HG03520 (cell line): ENCODE data around the gene TMEM53.
"Not testable (repeated sequence)": the region's sequence is repeated elsewhere in the genome, so short reads cannot be mapped to it uniquely, and the experiment has no call there.

ENCODE experiments used
- ATAC-seq: cut with Tn5 transposase; IDR thresholded peaks from one replicate; pipeline ENCODE4 v1.9.1; 2021; ENCODE audit warnings: mild to moderate bottlenecking, moderate library complexity; ENCODE audit not compliant: unreplicated experiment

Gene TMEM53

GRCh38 chr1:44674113-44675000, at the start of gene TMEM53, which contains the start of gene ARMH1:
Gene TMEM53, minus strand, starts transcription at chr1:44674481. Its CDS starts 90 bp downstream, at chr1:44674391.
Gene ARMH1, plus strand, starts transcription at chr1:44674714. Its CDS starts 14,984 bp downstream, at chr1:44689698.
- ATAC-seq = peak; percentile 91

DNA sequence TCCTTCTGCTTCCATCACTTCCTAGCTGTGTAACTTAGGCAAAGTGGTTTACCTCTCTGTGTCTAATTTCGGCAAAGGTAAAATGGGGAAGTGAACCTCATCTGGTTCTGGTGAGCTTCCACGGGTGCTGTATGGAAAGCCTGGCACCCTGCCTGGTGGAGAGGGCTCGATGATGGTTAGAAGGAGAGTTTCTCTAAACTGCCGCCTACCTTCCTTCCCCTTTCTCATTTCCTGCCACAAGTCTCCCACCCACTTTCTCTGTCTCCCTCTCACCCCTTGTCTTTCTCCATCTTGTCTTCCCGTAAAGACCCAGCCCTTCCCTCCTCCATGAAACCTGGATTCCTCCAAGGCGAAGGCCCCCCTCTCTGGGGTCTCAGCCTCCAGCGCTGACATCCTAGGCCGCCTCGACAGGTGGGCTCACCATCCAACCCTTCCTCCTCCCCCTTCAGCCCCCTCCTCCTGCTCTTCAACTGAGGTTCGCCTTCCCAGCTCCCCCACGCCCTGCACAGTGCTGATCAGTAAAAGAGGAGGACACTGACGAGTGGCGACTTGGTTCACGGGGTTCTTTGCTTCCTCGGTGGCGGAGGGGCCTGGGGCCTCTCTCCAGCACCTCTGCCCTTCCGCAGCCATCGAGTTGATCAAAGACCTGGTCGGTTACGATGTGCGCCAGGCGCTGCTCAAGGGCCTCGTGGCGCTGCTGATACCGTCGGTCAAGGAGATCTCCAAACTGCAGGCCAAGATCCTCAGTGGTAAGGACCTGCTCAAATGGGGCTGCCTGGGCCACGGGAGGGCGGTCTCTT, 49.4 kb upstream of the TMEM53 start:
- ATAC-seq = no peak

DNA sequence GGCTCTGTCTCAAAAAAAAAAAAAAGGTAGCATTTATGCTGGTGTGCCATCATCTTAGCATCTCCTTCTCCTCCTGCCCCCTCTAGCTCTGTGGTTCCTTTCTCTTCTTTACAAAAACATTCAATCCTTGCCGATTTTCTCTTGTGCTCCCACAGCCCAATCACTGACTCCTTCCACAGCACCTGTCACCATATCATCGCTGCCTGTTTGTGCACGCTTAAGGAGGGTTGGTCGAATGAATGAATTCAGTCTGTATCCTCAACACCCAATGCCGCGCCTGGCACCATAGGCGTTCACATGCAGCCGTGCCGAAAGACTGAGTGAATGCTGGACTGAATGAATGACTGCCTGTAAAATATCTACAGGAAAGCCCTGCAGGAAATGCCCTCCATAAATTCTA, 48.8 kb upstream of the TMEM53 start:
- ATAC-seq = no peak

DNA sequence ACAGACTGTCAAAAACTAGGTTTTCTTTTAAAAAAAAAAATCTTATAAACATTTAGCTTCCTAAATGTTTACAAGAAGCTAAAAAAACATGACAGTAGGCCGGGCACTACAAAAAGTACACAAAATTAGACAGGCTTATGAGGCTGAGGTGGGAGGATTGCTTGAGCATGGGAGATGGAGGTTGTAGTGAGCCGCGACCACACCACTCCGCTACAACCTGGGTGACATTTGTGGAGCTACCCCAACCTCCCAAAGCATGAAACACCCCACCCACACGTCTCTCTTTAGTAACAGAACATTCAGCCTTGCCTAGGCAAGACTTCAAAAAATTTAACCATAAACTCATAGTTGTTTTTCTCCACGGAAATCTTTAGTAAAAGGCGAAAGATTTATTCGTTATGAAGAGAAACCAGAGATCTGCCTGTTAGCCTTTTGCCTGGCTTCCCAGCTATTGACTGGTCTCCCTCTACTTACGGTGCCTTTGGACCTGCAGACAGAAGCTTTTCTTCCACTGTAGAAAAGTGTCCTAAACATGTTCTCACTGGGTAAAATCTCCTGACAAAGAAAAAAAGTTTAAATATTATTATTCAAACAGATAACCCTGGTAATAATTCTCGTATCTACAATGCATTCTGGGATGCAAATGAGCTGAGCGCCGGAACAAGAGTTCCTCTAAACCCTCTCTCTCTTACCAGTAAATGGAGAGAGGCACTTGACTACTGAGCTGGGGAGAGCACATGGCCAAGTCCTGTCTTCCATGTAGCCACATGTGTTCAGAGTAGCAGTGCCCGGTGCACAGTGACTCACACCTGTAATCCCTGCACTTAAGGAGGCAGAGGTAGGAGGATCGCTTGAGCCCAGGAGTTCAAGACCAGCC, 47.4 kb upstream of the TMEM53 start:
- ATAC-seq = peak; percentile 60

GRCh38 chr1:44720281-44720680, 46.0 kb upstream of the TMEM53 start:
- ATAC-seq = no peak

GRCh38 chr1:44719318-44719717, 45.0 kb upstream of the TMEM53 start:
- no peak for ATAC-seq

GRCh38 chr1:44718091-44718490, 43.8 kb upstream of the TMEM53 start:
- ATAC-seq = no peak

DNA sequence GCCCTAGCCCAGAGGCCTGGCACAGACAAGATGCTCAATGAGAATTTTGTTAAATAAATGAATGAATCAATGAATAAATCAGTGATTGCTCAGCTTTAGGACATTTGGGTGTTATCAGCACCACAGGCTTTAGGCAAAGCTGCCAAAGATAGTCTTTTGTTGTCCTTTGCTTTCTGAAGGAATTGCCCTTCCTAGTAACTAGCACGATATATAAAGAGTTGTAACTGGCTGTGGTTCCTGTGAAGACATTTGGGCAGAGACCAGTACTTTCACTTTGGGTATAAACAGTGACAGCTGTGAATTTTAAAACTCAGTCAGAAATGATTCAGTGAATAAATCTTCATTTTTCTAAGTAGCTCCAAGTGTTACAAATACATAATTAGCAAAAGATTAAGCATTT, 43.4 kb upstream of the TMEM53 start:
- no peak for ATAC-seq

DNA sequence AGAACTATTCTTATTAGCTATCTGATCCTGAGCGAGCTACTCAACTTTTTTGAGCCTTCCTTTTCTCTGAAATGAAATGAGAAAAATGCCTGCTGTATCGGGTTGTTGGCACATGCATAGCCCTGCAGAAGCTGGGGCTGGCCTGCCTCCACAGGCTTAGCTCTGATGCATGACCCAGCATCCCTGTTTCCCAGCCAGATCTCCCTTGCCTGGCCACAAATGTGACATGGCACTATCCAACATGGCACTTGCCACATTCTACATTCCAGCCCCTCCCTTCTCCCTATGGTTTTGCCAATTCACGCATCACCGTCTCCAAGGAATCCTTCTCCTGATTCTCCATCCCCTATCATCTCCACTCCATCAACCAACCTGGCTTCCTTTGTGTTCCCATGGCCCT, 42.9 kb upstream of the TMEM53 start:
- no peak for ATAC-seq

DNA sequence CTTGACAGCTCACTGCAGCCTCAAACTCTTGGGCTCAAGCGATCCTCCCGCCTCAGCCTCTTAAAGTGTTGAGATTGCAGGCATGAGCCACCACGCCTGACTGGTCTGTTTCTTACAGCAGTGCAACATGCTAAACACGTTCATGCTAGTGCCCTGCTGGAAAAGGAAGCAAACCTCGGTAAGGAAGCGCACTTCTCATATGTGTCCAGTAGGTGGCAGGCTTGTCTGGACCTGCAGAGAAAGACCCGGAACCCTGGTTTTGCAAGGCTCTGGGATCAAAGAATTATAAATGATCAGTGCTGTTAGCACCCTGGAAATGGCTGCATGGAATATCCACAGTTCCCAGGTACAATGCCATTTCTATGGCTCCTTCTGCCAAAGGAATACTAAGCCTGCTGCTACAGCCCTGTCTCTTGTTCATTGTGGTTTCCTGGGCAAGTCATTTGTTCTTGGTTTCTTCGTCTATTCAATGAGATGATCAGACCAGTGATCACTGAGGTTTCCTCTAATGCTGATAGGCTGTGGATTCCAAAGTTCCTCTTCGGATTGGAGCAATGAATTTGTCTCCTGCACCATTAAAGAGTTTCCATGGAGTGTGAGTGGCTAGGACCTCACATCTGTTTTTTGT, 40.8 kb upstream of the TMEM53 start:
- ATAC-seq = no peak

DNA sequence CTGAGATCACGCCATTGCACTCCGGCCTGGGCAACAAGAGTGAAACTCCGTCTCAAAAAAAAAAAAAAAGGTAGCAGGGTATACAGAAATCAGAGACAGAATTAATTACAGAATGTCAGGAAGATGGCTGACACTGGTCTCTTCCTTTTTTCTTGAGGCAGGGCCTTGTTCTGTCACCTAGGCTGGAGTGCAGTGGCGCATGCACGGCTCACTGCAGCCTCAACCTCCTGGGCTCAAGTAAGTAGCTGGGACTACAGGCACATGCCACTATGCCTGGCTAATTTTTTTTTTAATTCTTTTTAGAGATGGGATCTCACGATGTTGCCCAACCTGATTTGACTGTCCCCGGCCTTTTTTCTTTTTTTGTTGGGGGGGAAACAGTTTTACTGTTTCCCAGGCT, 40.3 kb upstream of the TMEM53 start:
- ATAC-seq = no peak

DNA sequence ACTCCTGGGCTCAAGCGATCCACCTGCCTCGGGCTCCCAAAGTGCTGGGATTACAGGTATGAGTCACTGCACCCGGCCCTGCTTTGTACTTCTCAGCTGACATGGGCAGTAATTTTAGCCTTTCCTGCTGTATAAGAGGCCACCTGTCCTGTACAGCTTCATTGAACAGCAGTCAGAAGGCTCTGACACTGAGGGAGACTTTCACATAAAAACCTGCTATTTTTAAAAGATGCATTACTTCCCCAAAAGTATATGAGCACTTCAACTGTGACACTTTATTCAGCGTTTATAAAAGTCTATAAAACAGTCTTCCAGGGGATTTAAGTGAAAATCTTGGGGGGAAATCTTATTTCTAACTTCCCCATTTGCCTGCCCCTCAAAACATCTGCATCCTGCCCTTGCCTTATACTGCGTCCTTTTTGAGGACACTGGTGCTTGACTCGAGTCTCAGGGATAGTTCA, 39.1 kb upstream of the TMEM53 start:
- no peak for ATAC-seq

DNA sequence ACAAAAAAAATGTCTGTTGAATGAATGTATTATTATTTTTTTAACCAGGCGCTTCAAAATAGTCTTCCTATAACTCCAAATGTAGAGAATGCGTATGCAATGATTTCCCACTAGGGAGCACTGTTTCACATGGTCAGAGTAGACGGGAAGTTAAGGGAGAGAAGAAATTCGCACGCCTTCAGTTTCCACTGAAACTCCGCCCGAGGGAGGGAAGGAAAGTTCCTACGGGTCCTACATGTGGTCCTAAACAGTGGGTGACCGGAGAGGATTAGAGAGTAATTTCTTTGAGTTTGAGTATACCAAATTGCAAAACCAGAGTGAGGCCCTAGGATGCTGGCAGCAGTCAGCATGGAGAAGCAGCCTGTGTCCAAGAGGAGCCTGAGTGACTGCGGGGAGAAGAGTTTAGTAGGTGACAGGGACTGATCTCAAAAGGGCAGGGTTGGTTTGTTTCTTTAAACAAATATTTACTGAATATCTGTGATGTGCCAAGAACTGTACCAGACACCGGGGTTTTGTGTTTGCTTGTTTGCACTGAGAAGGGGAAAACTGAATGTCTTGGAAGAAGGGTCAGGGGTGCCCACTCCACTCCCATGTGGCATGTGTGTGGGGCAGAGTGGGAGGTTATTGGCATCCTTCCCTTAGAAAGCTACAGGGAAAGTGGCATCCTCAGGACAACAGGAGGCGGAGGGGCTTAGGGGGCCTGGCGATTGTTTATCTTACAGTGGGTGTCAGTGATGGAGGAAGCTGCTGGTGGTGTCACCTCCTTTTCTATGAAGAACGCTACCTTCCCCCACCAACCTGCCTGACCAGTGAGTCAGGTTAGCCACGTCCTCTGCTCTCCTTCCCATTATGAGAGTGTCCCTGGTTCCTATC, 33.9 kb upstream of the TMEM53 start:
- ATAC-seq = no peak

DNA sequence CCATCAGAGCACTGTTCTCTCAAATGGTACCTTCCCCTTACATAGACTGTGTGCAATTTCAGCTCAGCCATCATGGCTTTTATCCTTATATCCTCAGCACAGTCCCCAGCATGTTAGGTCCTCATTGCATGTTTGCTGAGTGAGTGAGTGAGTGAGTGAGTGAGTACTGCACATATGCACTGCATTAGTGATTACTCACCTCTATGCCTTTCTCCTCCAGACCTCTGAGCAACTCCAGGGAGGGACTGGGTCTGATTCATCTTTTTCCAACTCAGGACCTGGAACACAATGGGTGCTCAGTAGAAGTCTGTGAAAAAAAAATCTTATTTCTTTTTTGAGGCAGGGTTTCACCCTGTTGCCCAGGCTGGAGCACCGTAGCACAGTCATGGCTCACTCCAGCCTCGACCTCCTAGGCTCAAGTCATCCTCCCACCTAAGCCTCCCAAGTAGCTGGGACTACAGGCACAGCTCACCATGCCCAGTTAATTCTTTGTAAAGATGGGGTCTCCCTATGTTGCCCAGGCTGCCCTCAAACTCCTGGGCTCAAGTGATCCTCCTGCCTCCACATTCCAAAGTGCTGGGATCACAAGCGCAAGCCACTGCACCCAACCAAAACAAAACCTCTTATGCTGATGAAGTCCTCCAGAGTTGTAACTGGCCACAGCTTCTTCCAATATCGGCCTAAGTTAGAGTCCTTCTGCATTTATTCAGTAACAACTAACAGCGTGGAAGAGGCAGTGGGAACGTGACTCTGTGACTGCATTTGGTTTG, 33.0 kb upstream of the TMEM53 start:
- ATAC-seq = no peak

GRCh38 chr1:44705938-44706337, 31.7 kb upstream of the TMEM53 start:
- ATAC-seq = no peak

GRCh38 chr1:44705470-44705869, 31.2 kb upstream of the TMEM53 start:
- ATAC-seq = no peak

- ATAC-seq = no peak
Observed at GRCh38 chr1:44701141-44701573, 26.9 kb upstream of the TMEM53 start.

DNA sequence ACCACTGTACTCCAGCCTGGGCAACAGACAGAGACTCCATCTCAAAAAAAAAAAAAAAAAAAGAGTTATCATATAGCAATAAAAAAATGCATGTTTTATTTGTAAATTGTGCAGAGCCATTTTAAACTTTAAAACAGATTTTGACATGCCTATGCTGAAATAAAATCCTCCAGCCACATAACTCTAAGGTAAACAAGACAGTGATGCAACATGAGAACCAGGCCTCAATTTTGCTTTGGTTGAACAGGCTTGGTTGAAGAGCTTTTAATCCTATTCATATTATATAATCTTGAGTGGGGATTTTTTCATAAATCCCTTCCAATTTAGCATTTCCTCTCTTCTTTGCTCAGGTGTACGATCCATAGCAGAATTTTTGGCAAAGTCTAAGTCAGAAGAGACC, 26.3 kb upstream of the TMEM53 start:
- no peak for ATAC-seq

- ATAC-seq = not testable (repeated sequence)
Observed at GRCh38 chr1:44699375-44699774, 25.1 kb upstream of the TMEM53 start.
